Stomach smooth muscle (tissue), 2 donors: ENCODE measurements around the gene FMO2.
A peak's percentile ranks its signal among the peaks of the same experiment; 100 is the strongest.

ENCODE experiments used
- H3K27ac ChIP-seq: one replicate; pipeline ENCODE4 v1.7.0; 2013; ENCODE audit warnings: mild to moderate bottlenecking, low read length, inconsistent platforms
- H3K27me3 ChIP-seq, 2 donors: one replicate each; pipeline ENCODE4 v1.7.0; 2013; ENCODE audit warnings: low read length in 2 of 2; ENCODE audit not compliant: insufficient read depth in 2 of 2, control insufficient read depth in 1 of 2
- H3K36me3 ChIP-seq, 2 donors: one replicate each; pipeline ENCODE4 v1.7.0; 2013; ENCODE audit warnings: low read length in 2 of 2; ENCODE audit not compliant: control insufficient read depth in 2 of 2, insufficient read depth in 2 of 2
- H3K4me1 ChIP-seq: one replicate; pipeline ENCODE4 v1.7.0; 2013; ENCODE audit warnings: low read length; ENCODE audit not compliant: control insufficient read depth, insufficient read depth
- H3K4me3 ChIP-seq, 2 donors: one replicate each; pipeline ENCODE4 v1.7.0; 2013; ENCODE audit warnings: low read length in 2 of 2
- H3K9ac ChIP-seq, 2 donors: one replicate each; pipeline ENCODE4 v1.7.0; 2013; ENCODE audit warnings: low read length in 2 of 2, mild to moderate bottlenecking in 1 of 2
- H3K9me3 ChIP-seq, 2 donors: one replicate each; pipeline ENCODE4 v1.7.0; 2013; ENCODE audit warnings: low read length in 2 of 2; ENCODE audit not compliant: control insufficient read depth in 2 of 2
- donor health status: healthy.
- donor health status: Pancreatic carcinoma.

The FMO2 gene

DNA sequence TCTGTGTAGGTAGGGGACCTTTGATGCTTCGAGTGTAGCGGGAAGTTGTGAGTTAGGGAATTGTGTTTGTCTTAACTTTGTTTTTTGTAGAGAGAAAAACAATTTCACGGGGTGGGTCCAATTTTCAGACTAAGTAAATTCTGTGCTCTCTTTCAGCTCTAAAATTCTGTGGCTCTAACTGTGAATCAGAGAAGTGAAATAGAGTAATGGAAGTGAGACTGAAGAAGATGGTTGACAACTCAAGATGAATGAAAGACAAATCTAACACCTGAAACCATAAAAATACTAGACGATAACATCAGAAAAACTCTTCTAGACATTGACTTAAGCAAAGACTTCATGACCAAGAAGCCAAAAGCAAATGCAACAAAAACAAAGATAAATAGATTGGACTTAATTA lies 58.8 kb downstream of the FMO2 start:
- no peaks in the 10 kb centered on the region for H3K4me1 ChIP-seq

DNA sequence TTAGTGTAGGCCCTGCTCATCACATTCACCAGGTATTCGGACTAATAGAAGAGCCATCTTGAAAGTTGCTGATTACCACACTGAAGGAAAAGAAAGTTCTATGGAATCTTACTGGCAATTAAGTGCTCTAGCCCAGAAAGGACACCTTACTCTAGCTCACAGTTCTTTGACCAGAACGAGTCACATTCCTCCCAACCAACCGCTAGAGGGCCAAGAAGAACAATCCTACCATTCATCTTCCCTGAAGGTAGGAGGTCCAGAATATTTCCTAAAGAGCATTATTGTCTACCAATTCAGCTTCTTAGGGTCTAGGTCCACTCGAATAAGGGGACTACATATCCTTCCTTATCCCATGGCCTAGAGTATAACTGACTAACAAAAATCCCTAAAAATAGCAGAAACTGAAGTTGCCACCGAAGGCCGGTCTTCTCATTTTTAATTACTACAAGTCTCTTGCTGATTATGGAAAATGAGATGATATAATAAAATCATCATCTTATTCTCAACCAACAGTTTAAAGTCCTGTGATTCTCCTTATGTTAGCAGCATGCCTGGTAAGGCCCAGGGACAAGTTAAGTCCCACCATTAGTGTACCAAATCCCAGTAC lies 60.5 kb downstream of the FMO2 start:
- no peaks in the 10 kb centered on the region for H3K36me3 ChIP-seq
- H3K9me3 ChIP-seq = no peaks in the 10 kb centered on the region
- no peaks in the 10 kb centered on the region for H3K27me3 ChIP-seq
- H3K4me3 ChIP-seq = no peak overlapping the region
- no peak overlapping the region for H3K9ac ChIP-seq
- no peak overlapping the region for H3K27ac ChIP-seq
- no peaks in the 10 kb centered on the region for H3K4me1 ChIP-seq

More for the DNA sequence above, 58.8 kb downstream of the FMO2 start:
- H3K36me3 ChIP-seq = no peaks in the 10 kb centered on the region
- H3K9me3 ChIP-seq = no peaks in the 10 kb centered on the region
- H3K9ac ChIP-seq = no peak overlapping the region
- no peaks in the 10 kb centered on the region for H3K27me3 ChIP-seq
- H3K4me3 ChIP-seq = no peak overlapping the region
- H3K27ac ChIP-seq = no peak overlapping the region

DNA sequence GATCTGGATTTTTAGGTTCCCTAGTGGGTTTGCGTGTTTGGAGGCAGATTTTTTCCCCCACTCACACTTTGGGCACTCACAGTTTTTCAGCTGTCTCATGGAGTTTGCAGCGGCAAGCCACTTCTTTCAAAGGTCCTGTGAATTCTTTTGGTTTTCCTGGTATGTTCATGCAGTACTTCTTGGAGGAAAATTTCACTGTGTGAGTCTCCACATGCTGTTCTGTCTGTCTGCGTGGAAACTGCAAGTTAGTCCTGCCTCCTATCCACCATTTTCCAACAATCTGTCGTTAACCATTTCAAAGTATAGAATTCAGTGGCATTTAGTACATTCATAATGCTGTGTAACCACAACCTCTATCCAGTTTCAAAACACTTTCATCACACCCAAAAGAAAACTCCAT lies 62.4 kb downstream of the FMO2 start:
- no peaks in the 10 kb centered on the region for H3K36me3 ChIP-seq
- H3K4me1 ChIP-seq = peaks cover 8% of the 10 kb centered on the region
- H3K27me3 ChIP-seq = peaks cover 4 to 7% of the 10 kb centered on the region in 2 donors
- no peak overlapping the region for H3K9ac ChIP-seq
- H3K9me3 ChIP-seq = no peaks in the 10 kb centered on the region
- no peak overlapping the region for H3K27ac ChIP-seq
- H3K4me3 ChIP-seq = no peak overlapping the region

DNA sequence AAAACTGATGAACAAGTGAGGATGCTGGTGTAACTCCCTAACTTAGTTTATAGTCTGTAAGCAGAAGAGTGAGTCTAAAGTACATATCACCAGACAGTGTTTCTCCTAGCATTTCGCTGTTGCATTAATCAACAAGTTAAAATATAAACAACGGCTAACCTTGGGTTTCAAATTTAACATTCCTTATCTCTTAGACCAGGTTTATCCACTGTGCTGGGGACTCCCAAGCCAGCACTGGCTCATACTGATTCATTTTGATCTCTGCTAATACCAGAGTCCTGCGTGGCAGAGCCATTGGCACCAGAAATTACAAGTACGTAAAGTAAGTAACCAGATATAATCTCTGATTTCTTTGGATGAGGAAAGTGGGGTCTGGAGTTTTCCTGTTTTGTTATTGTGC lies 63.2 kb downstream of the FMO2 start, which contains the start of gene FMO1:
Gene FMO1, plus strand, starts transcription at position 193 of the 400 bp plus-strand sequence. CDS start 9,594 bp downstream, outside the sequence.
- H3K9ac ChIP-seq = no peak within 1 kb of the TSS
- H3K27me3 ChIP-seq = peaks cover 4 to 7% of the 10 kb centered on the region in 2 donors
- H3K27ac ChIP-seq = no peak within 1 kb of the TSS
- no peak within 1 kb of the TSS for H3K4me3 ChIP-seq
- H3K36me3 ChIP-seq = no peaks in the 10 kb centered on the region
- peaks cover 8% of the 10 kb centered on the region for H3K4me1 ChIP-seq
- no peaks in the 10 kb centered on the region for H3K9me3 ChIP-seq

DNA sequence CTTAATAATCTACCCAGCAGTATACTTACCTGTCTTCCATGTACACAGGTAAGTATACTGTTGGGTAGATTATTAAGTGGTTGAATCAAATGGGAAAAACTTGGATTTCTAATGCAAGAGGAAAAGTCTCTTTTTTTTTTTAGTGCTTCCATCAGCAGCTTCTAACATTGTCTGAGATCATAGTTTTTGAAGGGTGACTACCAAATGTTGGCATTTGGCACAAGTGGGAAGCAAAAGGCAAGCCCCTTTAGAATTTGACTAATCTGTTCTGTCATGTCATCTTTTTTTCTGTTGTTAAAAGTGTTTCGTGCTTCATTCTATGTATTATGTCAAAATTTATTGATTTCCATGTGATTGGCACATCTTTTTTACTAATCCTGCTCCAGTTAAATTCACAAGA lies 63.7 kb downstream of the FMO2 start:
- no peak overlapping the region for H3K9ac ChIP-seq
- no peaks in the 10 kb centered on the region for H3K36me3 ChIP-seq
- no peak overlapping the region for H3K27ac ChIP-seq
- peaks cover 8% of the 10 kb centered on the region for H3K4me1 ChIP-seq
- H3K9me3 ChIP-seq = no peaks in the 10 kb centered on the region
- no peak overlapping the region for H3K4me3 ChIP-seq
- peaks cover 4 to 10% of the 10 kb centered on the region in 2 donors for H3K27me3 ChIP-seq

DNA sequence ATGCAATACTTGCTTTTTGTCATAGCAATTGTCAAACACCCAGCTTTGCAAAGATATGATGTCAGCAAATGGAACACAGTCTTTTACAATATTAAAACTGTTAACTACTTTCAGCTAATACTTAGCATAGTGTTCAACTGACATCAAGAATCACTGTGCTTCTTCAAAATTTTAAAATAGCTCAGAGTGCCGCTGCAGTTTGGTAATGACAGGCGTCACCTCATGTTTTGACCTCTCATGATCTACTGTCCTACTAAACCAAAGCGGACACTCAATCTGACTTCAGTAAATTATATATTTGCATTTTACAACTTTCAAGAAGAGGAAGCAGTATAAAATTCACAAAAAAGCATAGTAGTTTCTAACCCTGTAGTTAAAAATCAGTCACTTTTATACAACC lies 65.2 kb downstream of the FMO2 start:
- Histone ChIP-seq H3K4me3 (no peak overlapping the region), H3K9me3 (no peaks in the 10 kb centered on the region), H3K9ac (no peak overlapping the region), H3K27ac (no peak overlapping the region), H3K4me1 (peaks cover 8% of the 10 kb centered on the region), H3K27me3 (peaks cover 9 to 11% of the 10 kb centered on the region in 2 donors), H3K36me3 (no peaks in the 10 kb centered on the region)

DNA sequence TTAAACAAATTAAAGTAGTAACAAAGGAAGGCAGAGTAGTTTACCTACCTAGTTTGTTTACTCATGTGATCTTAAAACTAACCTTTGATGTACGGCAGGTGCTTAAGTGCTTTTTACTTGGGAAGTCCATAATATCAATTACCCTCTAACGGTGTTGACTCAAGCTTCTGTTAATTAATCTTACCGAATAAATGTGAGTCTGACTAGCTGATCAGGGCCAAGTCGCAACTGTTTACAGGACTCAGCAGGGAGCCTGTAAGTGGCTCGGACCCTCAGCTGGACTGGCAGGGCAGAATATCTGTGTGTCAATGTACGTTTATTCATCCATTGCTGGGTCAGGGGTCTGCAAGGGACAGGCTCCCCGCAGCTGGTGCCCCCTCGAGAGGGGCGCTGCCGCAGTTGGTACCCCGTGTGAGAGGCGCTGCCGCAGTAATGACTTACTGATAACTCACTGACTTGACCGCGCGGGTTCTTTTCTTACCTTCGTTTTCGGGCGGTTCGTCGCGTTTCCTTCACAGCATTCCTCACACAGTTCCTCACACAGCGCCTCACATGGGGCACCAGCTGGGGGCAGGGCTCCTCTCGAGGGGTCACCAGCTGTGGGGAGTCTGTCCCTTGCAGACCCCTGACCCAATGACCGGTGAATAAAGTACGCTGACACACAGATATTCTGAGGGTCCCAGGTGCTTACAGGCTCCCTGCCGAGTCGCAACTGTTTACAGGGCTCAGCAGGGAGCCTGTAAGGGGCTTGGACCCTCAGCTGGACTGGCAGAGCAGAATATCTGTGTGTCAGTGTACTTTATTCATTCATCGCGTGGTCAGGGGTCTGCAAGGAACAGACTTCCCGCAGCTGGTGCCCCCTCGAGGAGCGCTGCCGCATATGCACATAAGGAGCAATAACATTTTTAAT lies 66.2 kb downstream of the FMO2 start:
- Histone ChIP-seq H3K4me1 (peaks cover 8% of the 10 kb centered on the region), H3K9ac (peak overlapping the region; percentile 24 to 36), H3K4me3 (peak overlapping the region; percentile 62 to 74), H3K27me3 (peaks cover 10 to 13% of the 10 kb centered on the region in 2 donors), H3K9me3 (no peaks in the 10 kb centered on the region), H3K36me3 (no peaks in the 10 kb centered on the region), H3K27ac (no peak overlapping the region)

DNA sequence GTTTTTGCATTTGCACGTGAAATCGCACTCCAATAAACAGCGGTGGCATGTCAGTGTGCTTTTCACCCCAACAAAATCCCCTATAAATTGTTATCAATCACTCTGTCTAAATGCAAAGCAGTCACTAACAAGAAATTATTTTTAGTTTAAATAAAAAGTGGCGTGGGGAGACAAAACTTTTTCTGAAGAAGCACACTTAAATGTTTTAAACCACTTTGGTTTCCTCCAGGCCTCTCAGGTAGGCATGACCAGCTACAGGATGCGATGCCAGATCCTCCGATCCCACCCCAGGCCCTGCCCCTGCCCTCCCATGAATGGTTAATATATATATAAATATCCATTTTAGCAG lies 66.8 kb downstream of the FMO2 start:
- H3K27me3 ChIP-seq = peaks cover 10 to 13% of the 10 kb centered on the region in 2 donors
- no peaks in the 10 kb centered on the region for H3K9me3 ChIP-seq
- no peak overlapping the region for H3K9ac ChIP-seq
- H3K36me3 ChIP-seq = no peaks in the 10 kb centered on the region
- peak overlapping the region; percentile 62 to 74 for H3K4me3 ChIP-seq
- peaks cover 8% of the 10 kb centered on the region for H3K4me1 ChIP-seq
- no peak overlapping the region for H3K27ac ChIP-seq

DNA sequence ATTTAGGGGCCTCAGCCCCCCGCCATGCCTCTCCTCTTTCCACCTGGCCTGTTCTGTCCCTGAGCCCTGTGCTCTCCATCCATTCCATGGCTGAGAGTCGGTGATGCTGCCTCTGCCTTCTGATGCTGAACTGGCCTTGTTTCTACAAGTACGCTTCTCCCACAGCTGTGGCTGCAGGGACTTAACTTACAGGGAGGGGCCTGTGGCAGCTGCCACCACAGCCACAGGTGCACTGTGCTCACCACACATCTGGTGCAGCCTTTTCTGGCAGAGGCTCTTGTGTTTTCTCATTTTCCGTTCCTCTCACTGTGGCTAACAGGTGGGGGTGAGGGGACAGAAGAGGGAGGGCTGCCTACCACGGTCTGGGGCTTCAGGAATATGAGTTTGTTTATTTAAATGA lies 67.4 kb downstream of the FMO2 start:
- H3K4me3 ChIP-seq = no peak overlapping the region
- H3K4me1 ChIP-seq = peaks cover 10% of the 10 kb centered on the region
- no peaks in the 10 kb centered on the region for H3K9me3 ChIP-seq
- H3K27me3 ChIP-seq = peaks cover 10 to 13% of the 10 kb centered on the region in 2 donors
- no peaks in the 10 kb centered on the region for H3K36me3 ChIP-seq
- no peak overlapping the region for H3K9ac ChIP-seq
- no peak overlapping the region for H3K27ac ChIP-seq

DNA sequence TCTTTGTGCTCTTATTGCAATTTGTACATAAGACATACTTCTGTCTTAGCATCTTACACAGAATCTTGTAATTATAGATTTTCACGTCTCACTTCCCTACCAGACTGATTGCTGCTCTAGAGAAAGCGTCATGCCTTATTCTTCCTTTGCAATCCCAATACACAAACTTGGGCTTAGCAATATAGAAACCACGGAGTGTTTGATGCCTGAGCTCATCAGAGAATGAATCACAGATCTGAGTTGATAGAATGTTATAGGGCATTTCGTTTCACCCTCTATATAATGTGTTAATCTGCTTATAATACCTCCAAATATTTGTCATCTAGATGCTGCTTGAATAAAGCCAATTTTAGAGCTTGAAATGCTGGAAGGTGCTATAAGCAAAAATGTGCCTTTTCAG lies 69.8 kb downstream of the FMO2 start:
- Histone ChIP-seq H3K9ac (no peak overlapping the region), H3K4me3 (no peak overlapping the region), H3K9me3 (no peaks in the 10 kb centered on the region), H3K36me3 (no peaks in the 10 kb centered on the region), H3K27ac (no peak overlapping the region), H3K27me3 (peaks cover 10 to 13% of the 10 kb centered on the region in 2 donors), H3K4me1 (peaks cover 10% of the 10 kb centered on the region)
